DOHH2 (cell line): ENCODE data around the gene ZNF335.
"Not testable (repeated sequence)": the region's sequence is repeated elsewhere in the genome, so short reads cannot be mapped to it uniquely, and the experiment has no call there.

ENCODE experiments used
- CTCF ChIP-seq: fragments of 200-600 bp; sonication (generic); IDR thresholded peaks from one replicate; pipeline ENCODE4 v1.5.1; 2014; ENCODE audit warnings: antibody characterized with exemption, mild to moderate bottlenecking, low read depth, low read length; ENCODE audit not compliant: poor library complexity, severe bottlenecking
- EZH2phosphoT487 ChIP-seq: fragments of 200-600 bp; sonication (generic); IDR thresholded peaks from 2 replicates; pipeline ENCODE4 v1.6.1; 2017; ENCODE audit warnings: borderline replicate concordance, mild to moderate bottlenecking, antibody characterized with exemption, low read length, moderate library complexity, mixed read lengths

DNA sequence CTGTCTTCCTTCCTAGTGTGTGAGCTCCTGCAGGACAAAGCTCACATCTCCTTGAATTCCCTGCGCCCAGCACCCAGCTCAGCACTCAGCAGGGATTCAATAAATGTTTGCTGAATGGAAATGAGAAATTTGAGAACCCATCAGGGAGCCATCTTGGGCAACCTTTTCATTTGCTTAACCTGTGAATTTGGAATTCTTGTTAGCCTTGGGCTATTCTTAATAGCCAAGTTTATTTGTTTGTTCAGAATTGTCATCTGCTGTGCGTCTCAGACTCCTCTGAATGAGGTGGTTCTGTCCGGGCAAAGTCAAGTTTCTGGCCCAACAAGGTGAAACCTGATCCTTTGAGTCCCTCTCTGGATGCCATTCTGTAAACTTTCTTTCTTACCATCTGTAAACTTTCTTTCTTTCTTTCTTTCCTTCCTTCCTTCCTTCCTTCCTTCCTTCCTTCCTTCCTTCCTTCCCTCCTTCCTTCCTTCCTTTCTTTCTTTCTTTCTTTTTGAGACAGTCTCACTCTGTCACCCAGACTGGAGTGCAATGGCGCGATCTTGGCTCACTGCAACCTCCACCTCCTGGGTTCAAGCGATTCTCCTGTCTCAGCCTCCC is 23.6 kb upstream of the ZNF335 start:
- not testable (repeated sequence) for TF ChIP-seq CTCF, EZH2phosphoT487
